Hepatocyte (in vitro differentiated cells): ENCODE results near the gene FBLN1.

ENCODE experiments used
- CTCF ChIP-seq: fragments of 200-600 bp; sonication (generic); IDR thresholded peaks from 2 replicates; pipeline ENCODE4 v1.5.1; 2016; ENCODE audit warnings: antibody characterized with exemption, mild to moderate bottlenecking; ENCODE audit not compliant: poor library complexity
- EZH2 ChIP-seq: fragments of 200-600 bp; sonication (generic); IDR thresholded peaks from 2 replicates; pipeline ENCODE4 v1.6.1; 2016; ENCODE audit warnings: antibody characterized with exemption, mild to moderate bottlenecking, borderline replicate concordance
- EZH2phosphoT487 ChIP-seq: fragments of 200-600 bp; sonication (generic); IDR thresholded peaks from one replicate; pipeline ENCODE4 v1.6.1; 2018; ENCODE audit warnings: antibody characterized with exemption, mild to moderate bottlenecking, low read depth, moderate library complexity; ENCODE audit not compliant: unreplicated experiment, severe bottlenecking

DNA sequence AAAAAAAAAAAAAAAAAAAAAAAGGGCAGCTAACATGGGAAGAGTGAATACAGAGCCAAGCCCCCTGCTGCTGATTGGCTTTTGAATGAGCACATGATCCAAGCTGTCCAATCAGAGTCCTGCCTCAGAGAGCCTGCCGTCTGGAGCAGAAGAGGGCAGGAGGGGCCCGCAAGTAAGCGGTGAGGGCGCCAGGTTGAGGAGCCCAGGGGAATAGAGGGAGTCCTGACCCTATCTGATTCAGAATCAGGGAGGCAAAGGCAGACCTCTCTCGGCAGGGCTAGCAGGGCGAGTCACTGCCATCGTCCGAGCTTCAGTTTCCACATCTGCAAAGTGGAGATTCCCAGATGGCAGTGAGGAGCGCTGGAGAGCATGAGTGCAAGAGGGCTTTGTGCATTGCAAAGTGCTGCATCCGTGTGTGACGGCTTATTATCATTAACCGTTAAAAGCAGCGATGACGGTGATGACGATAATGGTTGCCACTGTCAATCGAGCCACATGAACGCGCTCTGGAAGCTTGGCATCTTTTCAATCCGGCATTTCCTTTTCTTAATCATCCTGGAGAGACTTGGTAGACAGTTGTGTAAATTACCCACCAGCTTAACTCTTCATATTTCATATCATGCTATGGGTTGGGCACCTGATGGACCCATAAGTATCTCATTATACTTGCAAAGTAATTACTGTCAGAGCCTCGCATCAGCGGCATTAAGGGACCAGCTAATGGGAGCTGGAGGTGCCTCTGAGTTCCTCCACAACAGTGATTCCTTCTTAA lies 100.3 kb downstream of the FBLN1 start:
- TF ChIP-seq CTCF (no peak), EZH2phosphoT487 (no peak), EZH2 (no peak)
